ENCODE measurements around the gene VWDE. TPM values are rescaled to one million over a fixed set of nuclear protein-coding genes. Genes with fewer than 3 reads are reported as not detected.

The VWDE gene
- polyA plus RNA-seq, 1 experiment, result 0.14 TPM

GRCh38 chr7:12378389-12378788 is 25.3 kb downstream of the VWDE start:
- Histone ChIP-seq H3K27me3 (ENCODE audit: control insufficient read depth, insufficient read depth, low read length) (no peaks in the 10 kb centered on the region), H3K9me3 (ENCODE audit: control insufficient read depth, insufficient read depth, low read length) (no peaks in the 10 kb centered on the region), H3K4me3 (ENCODE audit: low read depth, low read length) (no peak overlapping the region), H3K27ac (ENCODE audit: low read depth, low read length) (no peak overlapping the region)
- TF ChIP-seq CTCF (IDR thresholded peaks at IDR 0.05; ENCODE audit: low read depth, low read length), result no peak
- CTCF ChIA-PET, result interaction anchor here (1.6 kb wide), 1 partner anchor 11 kb away, joined by 5 read pairs; no protein-coding TSS in a partner anchor
- POLR2A ChIA-PET, result no interaction called here
- DNase-seq (ENCODE audit: low read depth, low spot score), result no peak

- POLR2A ChIA-PET, result no interaction called here
- Histone ChIP-seq H3K4me3 (ENCODE audit: low read depth, low read length) (no peak overlapping the region), H3K27ac (ENCODE audit: low read depth, low read length) (no peak overlapping the region), H3K9me3 (ENCODE audit: control insufficient read depth, insufficient read depth, low read length) (no peaks in the 10 kb centered on the region), H3K27me3 (ENCODE audit: control insufficient read depth, insufficient read depth, low read length) (no peaks in the 10 kb centered on the region)
- TF ChIP-seq CTCF (IDR thresholded peaks at IDR 0.05; ENCODE audit: low read depth, low read length), result no peak
- DNase-seq (ENCODE audit: low read depth, low spot score), result no peak
- CTCF ChIA-PET, result no interaction called here
Measured at GRCh38 chr7:12377406-12377805, 26.3 kb downstream of the VWDE start.

GRCh38 chr7:12373580-12374263 is 29.9 kb downstream of the VWDE start:
- TF ChIP-seq CTCF (IDR thresholded peaks at IDR 0.05; ENCODE audit: low read depth, low read length), result no peak
- ChIA-PET POLR2A (no interaction called here), CTCF (no interaction called here)
- no peak overlapping the region for H3K27ac ChIP-seq (ENCODE audit: low read depth, low read length)
- no peak overlapping the region for H3K4me3 ChIP-seq (ENCODE audit: low read depth, low read length)
- no peaks in the 10 kb centered on the region for H3K27me3 ChIP-seq (ENCODE audit: control insufficient read depth, insufficient read depth, low read length)
- DNase-seq (ENCODE audit: low read depth, low spot score), result no peak
- no peaks in the 10 kb centered on the region for H3K9me3 ChIP-seq (ENCODE audit: control insufficient read depth, insufficient read depth, low read length)

GRCh38 chr7:12370249-12370648 is 33.4 kb downstream of the VWDE start:
- H3K9me3 ChIP-seq (ENCODE audit: control insufficient read depth, insufficient read depth, low read length), result no peaks in the 10 kb centered on the region
- POLR2A ChIA-PET, result no interaction called here
- DNase-seq (ENCODE audit: low read depth, low spot score), result no peak
- no peak overlapping the region for H3K27ac ChIP-seq (ENCODE audit: low read depth, low read length)
- TF ChIP-seq CTCF (IDR thresholded peaks at IDR 0.05; ENCODE audit: low read depth, low read length), result no peak
- no peak overlapping the region for H3K4me3 ChIP-seq (ENCODE audit: low read depth, low read length)
- H3K27me3 ChIP-seq (ENCODE audit: control insufficient read depth, insufficient read depth, low read length), result no peaks in the 10 kb centered on the region
- CTCF ChIA-PET, result no interaction called here

GRCh38 chr7:12369756-12370155 is 33.9 kb downstream of the VWDE start:
- ChIA-PET CTCF (no interaction called here), POLR2A (no interaction called here)
- no peak overlapping the region for H3K4me3 ChIP-seq (ENCODE audit: low read depth, low read length)
- DNase-seq (ENCODE audit: low read depth, low spot score), result no peak
- no peaks in the 10 kb centered on the region for H3K27me3 ChIP-seq (ENCODE audit: control insufficient read depth, insufficient read depth, low read length)
- no peak overlapping the region for H3K27ac ChIP-seq (ENCODE audit: low read depth, low read length)
- no peaks in the 10 kb centered on the region for H3K9me3 ChIP-seq (ENCODE audit: control insufficient read depth, insufficient read depth, low read length)
- TF ChIP-seq CTCF (IDR thresholded peaks at IDR 0.05; ENCODE audit: low read depth, low read length), result no peak

Data from AG04450 (cell line).